ENCODE measurements around the gene STIM1.

The STIM1 gene

DNA sequence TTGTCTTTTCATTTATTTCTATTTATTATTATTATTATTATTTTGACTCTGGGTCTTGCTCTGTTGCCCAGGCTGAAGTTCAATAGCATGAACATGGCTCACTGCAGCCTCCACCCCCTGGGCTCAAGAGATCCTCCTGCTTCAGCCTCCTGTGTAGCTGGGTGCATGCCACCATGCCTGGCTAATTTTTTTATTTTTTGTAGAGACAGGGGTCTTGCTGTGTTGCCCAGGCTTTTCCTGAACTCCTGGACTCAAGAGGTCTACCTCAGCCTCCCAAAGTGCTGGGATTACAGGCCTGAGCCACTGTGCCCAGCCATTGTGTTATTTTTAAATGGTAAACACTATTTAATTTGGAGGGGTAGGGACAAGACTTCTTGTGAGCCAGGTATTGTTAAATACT is 215.9 kb downstream of the STIM1 start:
- no peak for DNase-seq (ENCODE audit: low spot score)

DNA sequence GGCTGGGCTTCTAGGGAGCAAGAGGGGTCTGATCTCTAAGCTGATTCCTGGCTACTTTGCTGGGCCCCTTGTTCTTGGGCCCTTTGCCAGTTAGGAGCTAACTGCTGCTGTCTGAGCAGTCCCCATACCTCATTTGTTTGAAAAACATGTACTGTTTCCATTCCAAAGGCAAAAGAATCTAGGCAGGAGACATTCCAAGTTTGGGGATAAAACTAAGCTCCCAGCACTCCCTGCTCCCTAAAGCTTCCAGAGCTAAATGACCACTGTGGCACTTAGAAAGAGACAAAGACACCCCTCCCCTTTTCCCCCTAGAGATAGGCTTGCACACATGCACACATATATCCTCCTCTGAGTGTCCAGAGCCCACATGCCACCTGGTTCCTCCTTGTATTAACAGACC is 216.4 kb downstream of the STIM1 start:
- DNase-seq (ENCODE audit: low spot score): no peak

DNA sequence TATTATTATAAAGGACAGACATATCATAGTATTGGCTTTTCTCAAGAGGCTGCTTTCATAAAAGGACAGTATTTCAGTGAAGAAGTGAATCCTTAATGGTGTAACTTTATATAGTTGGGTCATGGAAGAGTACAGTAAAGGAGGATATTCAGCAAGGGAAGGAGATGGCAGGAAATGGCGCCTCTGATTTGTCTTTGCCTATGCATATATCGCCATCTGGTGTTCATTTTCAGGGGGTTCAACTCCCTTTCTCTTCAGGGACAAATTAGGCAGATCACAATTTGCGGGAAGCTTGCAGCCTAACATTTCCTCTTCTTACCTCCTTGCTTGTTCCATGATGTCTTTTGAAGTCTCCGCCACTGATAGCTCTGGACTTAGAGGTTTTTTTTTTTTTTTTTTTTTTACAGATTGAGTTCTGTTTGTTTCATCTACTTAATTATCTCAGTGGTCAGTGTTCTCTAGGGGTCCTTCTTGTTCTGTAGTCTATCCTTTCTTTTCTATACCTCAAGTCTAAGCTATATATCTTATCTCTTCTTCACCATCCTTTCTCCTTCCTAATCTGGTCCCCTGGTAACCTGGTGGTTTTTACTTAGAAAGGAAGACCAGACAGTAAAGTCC is 217.3 kb downstream of the STIM1 start:
- peak; percentile 91 for DNase-seq (ENCODE audit: low spot score)

DNA sequence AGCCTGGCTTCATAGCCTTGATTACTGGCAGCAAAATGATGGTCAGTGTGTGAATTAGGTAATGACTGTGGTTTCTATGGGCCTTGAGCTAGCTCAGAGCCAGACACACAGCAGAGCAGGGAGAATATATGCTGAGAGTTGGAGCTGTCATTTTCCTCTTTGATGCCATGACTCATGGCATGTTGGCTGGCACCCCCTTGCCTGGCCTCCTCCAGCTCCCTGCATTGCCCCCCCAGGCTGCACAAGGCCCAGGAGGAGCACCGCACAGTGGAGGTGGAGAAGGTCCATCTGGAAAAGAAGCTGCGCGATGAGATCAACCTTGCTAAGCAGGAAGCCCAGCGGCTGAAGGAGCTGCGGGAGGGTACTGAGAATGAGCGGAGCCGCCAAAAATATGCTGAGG is 218.8 kb downstream of the STIM1 start:
- DNase-seq (ENCODE audit: low spot score): no peak

DNA sequence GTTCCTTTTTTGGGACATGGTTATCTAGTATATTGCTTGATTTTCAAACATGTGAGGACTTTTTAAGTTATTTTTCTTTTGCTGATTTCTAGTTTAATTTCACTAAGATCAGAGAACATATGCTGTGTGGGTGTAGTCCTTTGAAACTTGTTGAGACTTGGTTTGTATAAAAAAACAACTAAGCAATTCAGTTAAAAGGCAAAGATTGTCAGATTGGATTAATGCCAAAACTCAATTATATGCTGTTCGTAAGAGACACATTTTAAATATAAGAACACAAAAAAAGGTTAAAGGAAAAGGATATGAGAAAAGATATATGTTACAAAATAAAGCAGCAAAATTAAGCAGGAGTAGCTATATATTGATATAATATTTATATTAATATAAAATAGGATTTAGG is 221.3 kb downstream of the STIM1 start:
- DNase-seq (ENCODE audit: low spot score): no peak

DNA sequence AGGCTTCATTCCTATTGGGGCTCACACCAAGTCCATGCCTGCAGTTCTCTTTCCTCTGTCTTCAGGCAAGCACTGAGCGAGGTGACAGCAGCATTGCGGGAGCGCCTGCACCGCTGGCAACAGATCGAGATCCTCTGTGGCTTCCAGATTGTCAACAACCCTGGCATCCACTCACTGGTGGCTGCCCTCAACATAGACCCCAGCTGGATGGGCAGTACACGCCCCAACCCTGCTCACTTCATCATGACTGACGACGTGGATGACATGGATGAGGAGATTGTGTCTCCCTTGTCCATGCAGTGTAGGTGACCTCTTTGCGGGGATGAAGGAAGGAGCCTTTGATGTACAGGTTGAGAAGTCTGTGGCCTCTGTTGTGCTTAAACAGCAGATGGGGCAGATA is 227.7 kb downstream of the STIM1 start:
- DNase-seq (ENCODE audit: low spot score): no peak

DNA sequence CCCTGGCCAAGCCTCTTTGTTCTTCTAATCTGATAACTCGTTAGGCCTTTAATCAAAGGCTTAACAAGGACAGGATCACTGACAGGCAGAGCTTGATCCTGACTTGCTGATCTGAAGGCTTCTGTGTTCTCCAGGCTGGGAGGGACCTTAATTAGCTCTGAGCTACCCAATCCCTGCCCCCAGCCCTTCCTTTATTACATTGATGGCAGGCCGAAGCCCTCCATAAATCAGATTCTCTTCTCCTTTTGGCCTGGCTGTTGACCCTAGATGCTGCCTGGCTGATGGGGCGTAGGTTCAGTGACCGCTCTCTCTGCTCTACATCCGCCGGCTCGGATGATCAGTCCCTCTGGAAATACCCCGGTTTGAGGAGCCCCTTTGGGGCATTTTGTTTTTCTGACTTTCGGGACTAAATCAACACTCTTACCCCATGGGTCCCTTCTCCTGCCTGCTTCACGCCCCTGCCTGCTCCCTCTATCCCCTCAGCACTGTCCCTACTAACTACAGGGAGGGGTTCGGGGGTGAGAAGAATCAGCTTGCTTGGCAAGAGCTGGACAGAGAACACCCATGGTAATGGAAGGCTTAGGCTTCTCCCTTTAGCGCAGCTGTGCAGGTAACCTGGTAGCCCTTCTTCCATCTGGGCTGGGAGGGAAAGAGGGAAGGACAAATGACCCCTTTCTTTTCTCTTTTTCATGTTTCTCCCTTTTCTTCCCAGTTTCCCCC is 229.1 kb downstream of the STIM1 start:
- DNase-seq (ENCODE audit: low spot score): no peak

DNA sequence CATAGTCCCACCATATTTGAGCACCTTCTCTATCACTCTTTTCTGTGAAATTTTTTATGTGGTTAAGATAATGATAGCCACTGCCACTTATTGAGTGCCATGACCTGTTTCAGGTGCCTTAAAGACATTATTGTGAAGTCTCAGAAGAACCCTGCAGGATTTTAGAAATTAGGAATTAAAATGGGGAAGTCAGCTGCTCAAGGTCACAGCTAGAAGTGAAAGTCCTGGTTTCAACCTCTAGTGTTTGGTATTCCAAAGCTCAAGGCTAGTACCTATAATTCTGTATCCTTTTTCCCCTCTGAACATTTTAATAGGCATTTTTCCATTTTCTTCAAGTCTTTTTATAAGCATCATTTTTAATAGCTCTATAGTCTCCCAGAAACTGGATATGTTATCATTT is 230.1 kb downstream of the STIM1 start:
- no peak for DNase-seq (ENCODE audit: low spot score)

DNA sequence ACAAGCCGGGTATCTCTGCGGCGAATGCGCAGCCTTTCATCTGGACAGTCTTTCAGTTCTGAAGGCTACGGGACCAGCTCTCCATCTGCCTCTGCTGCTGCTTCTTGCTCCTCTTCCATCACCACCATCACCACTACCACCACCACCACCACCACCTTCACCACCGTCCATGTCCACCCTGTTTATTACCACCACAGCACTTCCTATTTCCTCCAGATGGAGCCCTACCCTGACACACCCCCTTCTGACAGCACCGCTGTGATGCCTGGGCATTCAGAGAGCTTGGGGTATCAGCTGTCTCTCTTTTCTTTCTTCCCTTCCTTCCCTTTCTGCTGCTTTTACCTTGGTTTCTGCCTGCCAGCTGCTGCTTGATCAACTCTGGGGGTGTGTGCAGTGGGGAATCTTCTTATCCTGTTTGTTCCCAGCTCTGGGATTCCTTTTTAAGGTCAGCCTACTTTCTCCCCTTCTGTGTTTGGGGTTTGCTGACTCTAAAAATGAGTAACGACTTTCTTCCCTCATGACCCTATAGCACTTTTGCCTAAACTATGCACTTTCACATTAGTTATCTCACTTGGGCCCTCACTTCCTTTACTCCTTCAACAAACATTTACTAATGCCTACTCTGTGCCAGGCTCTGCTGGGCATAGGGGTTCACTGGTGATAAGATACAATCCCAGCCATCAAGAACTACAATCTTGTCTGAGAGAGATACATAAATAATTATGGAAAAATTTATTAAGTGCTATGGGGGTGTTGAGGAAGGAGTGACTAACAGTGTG is 231.3 kb downstream of the STIM1 start:
- no peak for DNase-seq (ENCODE audit: low spot score)

DNA sequence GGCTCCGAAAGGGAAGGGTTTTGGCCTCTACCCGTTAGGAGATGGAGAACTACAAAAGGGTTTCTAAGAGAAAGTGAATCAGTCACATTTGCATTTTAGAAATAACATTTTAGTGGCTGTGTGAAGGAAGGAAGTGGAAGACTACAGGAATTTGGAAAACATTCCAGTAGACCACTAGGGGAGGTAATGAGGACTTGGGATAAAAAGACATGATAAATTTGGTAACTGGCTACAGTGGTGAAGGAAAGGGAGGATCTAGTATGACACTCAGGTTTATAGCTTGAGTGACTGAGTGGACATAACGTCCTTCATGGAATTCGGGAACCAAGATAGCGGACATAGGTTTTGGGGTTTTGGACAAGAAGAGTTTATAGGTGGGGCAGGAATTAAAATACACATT is 232.1 kb downstream of the STIM1 start:
- DNase-seq (ENCODE audit: low spot score): no peak

DNA sequence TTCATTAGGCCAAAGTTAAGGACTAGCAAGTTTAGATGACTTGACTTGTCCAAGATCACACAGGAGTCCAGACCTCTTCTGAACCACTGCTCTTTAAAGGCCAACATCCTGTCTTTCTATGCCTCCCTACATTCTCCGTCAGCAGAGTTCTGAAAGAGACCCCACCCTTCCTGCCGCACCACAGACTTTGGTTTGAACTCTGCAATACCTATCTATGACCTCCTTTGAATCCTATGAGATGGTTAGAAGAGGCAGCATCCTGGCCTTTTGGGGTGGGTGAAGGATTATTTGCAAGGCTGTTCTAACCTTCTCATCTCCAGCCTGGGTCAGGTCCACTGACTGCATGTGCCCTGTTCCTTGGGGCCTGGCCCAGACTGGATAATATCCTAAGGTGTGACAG is 234.8 kb downstream of the STIM1 start:
- DNase-seq (ENCODE audit: low spot score): no peak

DNA sequence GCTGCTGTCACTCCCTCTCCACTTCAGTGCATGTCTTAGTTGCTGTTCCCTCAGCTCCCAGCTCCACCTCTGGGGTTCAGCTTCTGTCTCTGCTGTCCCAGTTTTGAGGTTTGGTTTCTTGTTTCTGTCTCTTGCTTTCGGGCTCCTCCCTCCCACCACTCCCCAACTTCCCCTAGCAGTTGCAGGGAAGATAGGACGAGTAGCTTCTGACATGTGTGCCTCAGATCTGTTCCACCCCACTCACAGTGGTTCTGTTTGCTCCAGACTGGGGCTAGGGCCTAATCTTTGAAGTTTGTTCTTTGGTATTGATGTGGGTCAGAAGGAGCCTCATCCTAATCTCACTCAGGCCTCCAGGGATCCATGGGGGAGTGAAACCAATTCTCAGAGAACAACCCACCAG is 236.6 kb downstream of the STIM1 start:
- DNase-seq (ENCODE audit: low spot score): no peak

DNA sequence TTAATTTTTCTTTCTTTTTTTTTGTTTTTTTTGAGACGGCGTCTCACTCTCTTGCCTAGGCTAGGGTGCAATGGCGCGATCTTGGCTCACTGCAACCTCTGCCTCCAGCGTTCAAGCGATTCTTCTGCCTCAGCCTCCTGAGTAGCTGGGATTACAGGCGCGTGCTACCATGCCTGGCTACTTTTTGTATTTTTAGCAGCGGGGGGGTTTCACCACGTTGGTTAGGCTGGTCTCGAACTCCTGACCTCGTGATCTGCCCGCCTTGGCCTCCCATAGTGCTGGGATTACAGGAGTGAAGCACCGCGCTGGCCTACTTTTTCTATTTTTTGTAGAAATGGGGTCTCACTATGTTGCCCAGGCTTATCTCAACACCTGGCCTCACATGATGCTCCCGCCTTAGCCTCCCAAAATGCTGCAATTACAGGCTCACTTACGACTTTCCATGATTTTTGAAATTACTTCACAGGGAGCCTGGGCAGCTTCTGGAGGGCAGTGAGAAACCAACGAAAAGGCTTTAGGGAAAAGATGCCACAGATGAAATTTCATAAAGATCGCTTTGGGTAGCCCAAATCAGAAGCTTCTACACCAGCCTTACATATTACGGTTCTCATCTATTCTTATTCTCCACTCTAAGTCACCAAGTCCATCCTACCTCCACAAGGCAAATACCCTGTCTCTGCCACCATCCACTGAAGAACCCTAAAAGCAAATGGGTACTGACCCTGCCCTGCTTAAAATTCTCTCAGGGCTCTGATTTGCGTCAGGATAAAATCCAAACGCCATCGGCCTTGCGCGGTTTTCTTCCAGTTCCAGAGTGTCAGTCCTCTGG is 238.3 kb downstream of the STIM1 start:
- DNase-seq (ENCODE audit: low spot score): no peak

DNA sequence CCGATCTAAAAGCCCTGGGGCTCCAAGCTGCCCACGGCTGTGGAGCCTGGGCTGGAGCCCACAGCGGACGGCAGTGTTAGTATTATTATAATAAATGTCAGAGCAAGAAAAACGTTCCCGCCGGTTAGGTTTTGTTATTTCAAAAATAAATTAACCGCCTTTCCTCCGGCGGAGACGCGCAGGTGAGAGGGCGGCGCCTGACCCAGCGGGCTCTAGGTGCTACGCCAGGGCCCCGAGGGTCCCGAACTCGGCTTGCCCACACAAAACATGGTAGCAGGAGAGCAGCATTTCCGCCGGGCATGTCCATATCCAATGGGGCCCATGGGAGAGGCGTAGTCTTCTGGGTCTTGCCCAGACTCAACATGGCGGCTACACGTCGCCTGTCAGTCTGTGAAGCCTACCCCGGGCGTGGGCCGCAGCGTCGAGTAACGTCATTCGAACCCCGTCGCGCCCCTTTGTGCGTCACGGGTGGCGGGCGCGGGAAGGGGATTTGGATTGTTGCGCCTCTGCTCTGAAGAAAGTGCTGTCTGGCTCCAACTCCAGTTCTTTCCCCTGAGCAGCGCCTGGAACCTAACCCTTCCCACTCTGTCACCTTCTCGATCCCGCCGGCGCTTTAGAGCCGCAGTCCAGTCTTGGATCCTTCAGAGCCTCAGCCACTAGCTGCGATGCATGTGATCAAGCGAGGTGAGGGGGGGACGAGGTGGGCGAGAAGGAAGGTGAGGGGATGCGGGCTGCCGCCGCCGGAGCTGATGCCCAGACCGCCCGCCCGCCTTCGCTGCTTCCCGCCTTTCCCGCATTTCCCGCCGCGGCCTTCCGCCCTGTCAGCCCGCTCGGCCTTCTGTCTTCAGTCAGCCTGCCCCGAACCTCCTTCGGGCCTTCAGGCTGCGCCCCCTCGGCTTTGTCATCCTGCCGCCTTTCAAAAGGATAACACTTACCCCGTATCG is 239.2 kb downstream of the STIM1 start, which contains the start of gene RRM1:
RRM1 (plus strand) TSS at position 452 of the 944 bp plus-strand sequence; CDS start at position 666, 214 bp downstream.
- DNase-seq (ENCODE audit: low spot score): peak; percentile 96

DNA sequence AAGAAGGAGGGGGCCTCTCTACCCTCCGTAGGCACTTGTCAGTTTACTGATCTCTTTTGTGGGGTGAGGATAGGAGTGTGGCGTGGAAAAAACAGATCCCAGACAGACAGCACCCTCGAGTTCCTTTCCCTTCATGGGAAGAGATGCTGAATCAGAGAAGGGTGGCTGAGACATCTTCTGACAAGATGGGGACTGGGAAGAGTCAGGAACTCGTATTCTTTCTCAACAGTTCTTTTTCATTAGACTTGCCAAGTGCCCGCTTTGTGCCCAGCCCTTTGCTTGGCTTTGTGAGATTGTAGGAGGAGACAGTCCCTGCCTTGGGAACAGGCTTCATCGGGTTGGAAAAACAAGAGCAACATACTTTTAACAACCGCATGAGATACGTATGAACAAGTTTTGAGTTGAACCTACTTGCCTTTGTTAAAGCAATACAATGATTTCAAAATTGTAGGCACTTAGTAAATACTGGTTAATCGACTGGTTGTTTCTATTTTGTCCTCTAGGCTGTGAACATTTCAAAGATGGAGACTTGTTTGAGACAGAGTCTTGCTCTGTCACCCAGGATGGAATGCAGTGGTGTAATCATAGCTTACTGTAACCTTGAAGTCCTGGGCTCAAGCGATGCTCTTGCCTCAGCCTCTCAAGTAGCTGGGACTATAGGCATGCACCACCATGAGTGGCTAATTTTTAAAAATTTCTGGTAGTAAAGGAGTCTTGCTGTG is 240.2 kb downstream of the STIM1 start:
- peak; percentile 18 for DNase-seq (ENCODE audit: low spot score)

DNA sequence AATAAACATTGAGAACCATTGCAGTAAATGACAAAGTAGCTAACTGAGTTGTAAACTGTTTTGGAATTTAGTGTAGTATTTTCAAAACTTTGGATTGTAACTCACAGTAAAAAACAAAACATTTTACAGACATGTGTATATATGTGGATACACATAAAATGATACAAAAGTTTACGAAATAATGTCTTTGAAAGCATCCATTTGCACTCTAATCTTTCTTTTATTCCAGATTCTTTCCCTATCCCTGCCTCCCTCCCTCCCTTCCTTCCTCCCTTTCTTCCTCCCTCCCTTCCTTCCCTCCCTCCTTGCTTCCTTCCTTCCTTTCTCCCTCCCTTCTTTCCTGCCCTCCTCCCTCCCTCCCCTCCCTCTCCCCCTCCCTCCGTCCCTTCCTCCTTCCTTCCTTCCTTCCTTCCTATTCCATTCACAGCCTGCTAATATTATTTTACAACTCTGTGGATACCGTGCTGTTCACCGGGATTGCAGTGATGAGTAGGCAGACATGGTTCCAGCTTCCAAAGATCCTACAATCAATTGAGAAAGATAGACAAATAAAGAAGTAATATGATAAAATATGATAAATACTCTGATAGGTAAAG is 242.7 kb downstream of the STIM1 start:
- no peak for DNase-seq (ENCODE audit: low spot score)

DNA sequence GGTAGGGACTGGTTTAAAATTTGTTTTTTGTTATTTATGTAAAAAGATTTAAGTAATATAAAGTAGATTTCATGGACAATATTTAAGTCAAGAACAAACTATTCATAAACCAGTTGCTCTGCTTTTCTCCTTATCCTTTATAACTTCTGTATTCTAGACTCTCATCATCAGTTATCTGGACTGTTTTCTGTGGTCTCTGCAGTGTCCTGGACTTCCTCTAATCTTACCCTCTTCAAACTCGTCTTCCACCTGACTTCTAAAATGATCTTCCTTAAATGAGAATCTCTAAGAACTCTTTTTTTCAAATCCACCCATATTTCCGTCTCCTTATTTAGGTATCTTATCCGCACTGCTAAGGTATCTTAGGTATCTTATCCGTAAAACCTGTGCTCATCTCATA is 247.2 kb downstream of the STIM1 start:
- DNase-seq (ENCODE audit: low spot score): no peak

DNA sequence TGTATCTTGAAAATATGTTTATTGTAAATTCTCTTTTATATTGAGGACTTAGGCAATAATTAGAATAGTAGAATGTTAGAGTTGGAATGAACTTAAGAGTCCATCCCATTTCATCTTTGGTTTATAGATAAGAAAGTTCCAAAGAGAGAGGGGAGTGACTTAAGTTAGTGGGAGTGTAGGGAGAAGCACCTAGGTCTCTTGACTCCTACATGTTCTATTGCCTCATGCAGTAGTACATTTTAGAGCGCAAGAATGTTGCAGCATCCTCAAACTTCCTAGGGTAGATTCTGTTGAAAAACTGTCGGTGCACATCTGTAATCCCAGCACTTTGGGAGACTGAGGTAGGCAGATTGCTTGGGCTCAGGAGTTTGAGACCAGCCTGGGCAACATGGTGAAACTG is 247.8 kb downstream of the STIM1 start:
- no peak for DNase-seq (ENCODE audit: low spot score)

DNA sequence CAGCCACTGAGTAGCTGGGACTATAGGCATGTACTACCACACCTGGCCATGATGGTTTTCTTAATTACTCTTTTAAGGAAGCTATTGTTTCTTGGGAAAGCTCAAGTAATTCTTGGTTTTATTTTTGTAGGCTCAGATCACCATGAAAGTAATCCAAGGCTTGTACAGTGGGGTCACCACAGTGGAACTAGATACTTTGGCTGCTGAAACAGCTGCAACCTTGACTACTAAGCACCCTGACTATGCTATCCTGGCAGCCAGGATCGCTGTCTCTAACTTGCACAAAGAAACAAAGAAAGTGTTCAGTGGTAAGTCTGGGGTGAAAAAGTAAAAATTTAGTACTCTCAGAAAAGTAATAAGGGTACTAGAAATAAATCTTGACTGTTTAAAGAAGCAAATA is 250.5 kb downstream of the STIM1 start:
- DNase-seq (ENCODE audit: low spot score): no peak

DNA sequence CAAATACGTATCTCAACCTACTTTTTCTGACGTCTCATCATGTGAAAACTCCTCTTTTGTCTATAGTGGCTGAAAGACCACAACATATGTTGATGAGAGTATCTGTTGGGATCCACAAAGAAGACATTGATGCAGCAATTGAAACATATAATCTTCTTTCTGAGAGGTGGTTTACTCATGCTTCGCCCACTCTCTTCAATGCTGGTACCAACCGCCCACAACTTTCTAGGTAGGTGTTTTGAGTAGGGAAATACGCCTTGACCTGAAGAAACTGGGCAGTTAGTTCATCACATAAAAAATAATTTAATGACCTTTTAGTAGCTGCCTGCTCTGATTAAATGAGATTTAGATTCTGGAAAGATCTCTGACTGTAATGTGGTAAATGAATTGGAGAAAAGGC is 256.4 kb downstream of the STIM1 start:
- no peak for DNase-seq (ENCODE audit: low spot score)
